AG09309 (cell line): Measurements from ENCODE around the gene EVC2.

Source experiments
- DNase-seq: peaks from one replicate; pipeline ENCODE4 v3.0.0-alpha.2; 2010; ENCODE audit warnings: low read depth
- H3K4me3 ChIP-seq: 2 replicates; pipeline ENCODE4 v1.5.1; 2011; ENCODE audit warnings: mild to moderate bottlenecking, low read depth, low read length, moderate library complexity; ENCODE audit not compliant: control insufficient read depth
- CTCF ChIP-seq: IDR thresholded peaks from 2 replicates; pipeline ENCODE4 v1.5.1; 2011; ENCODE audit warnings: mild to moderate bottlenecking, low read depth, low read length, inconsistent platforms; ENCODE audit not compliant: insufficient read depth, control insufficient read depth; ENCODE audit errors: missing control alignments

The EVC2 gene

GRCh38 chr4:5685296-5685695, 23.1 kb downstream of the EVC2 start:
- no peak overlapping the region for H3K4me3 ChIP-seq
- DNase-seq = no peak
- TF ChIP-seq CTCF = no peak

- DNase-seq = no peak
- no peak for TF ChIP-seq CTCF
- H3K4me3 ChIP-seq = no peak overlapping the region
Measured at GRCh38 chr4:5683566-5683965, 24.8 kb downstream of the EVC2 start.

- no peak overlapping the region for H3K4me3 ChIP-seq
- no peak for TF ChIP-seq CTCF
- no peak for DNase-seq
Measured at GRCh38 chr4:5678977-5679376, 29.4 kb downstream of the EVC2 start.

GRCh38 chr4:5676763-5677162, 31.6 kb downstream of the EVC2 start:
- TF ChIP-seq CTCF = no peak
- DNase-seq = no peak
- H3K4me3 ChIP-seq = no peak overlapping the region

- no peak overlapping the region for H3K4me3 ChIP-seq
- no peak for DNase-seq
- no peak for TF ChIP-seq CTCF
Measured at GRCh38 chr4:5666741-5667140, 41.6 kb downstream of the EVC2 start.

GRCh38 chr4:5664778-5665177, 43.6 kb downstream of the EVC2 start:
- no peak for TF ChIP-seq CTCF
- H3K4me3 ChIP-seq = no peak overlapping the region
- no peak for DNase-seq

- no peak overlapping the region for H3K4me3 ChIP-seq
- TF ChIP-seq CTCF = no peak
- DNase-seq = no peak
Measured at GRCh38 chr4:5662555-5662954, 45.8 kb downstream of the EVC2 start.
